ENCODE results near the gene DNAJB8. TPM values are rescaled to one million over a fixed set of nuclear protein-coding genes. Genes with fewer than 3 reads are reported as not detected.

Gene DNAJB8
- total and polyA plus RNA-seq, 4 donors, result not detected

DNA sequence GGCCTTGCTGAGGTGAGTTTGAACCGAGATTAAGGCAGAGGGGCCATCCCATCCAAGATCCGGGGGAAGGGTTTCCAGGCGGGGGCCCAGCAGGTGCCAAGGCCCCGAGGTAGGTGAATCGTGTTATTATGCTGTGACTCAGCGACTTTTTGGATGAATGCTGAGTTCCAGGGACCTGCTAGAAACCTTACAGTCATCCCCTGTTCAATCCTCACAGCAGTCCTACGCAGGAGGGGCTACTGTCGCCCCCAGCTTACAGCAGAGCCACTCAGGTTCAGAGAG lies 40.9 kb downstream of the DNAJB8 start:
- H3K36me3 ChIP-seq (ENCODE audit: control insufficient read depth, insufficient read depth, low read length), result peaks cover 3% of the 10 kb centered on the region
- 86% methylated on average over 8 of the region's 8 CpGs for WGBS (ENCODE audit: insufficient coverage)
- peaks cover 25% of the 10 kb centered on the region for H3K27me3 ChIP-seq (ENCODE audit: control insufficient read depth, insufficient read depth, low read length)
- H3K4me3 ChIP-seq (ENCODE audit: low read depth, low read length), result no peak overlapping the region
- H3K27ac ChIP-seq (ENCODE audit: low read depth, low read length), result no peak overlapping the region
- H3K4me1 ChIP-seq (ENCODE audit: control insufficient read depth, insufficient read depth, low read length), result peaks cover 12% of the 10 kb centered on the region
- DNase-seq (ENCODE audit: low read depth in 4 of 6, low spot score in 6 of 6), result no peak
- H3K9me3 ChIP-seq (ENCODE audit: control insufficient read depth, insufficient read depth, low read length), result no peaks in the 10 kb centered on the region

GRCh38 chr3:128425142-128425845 lies 41.4 kb downstream of the DNAJB8 start:
- H3K27me3 ChIP-seq (ENCODE audit: control insufficient read depth, insufficient read depth, low read length), result peaks cover 25% of the 10 kb centered on the region
- H3K27ac ChIP-seq (ENCODE audit: low read depth, low read length), result no peak overlapping the region
- H3K36me3 ChIP-seq (ENCODE audit: control insufficient read depth, insufficient read depth, low read length), result peaks cover 4% of the 10 kb centered on the region
- no peaks in the 10 kb centered on the region for H3K9me3 ChIP-seq (ENCODE audit: control insufficient read depth, insufficient read depth, low read length)
- 92% methylated on average over 16 of the region's 23 CpGs for WGBS (ENCODE audit: insufficient coverage)
- no peak overlapping the region for H3K4me3 ChIP-seq (ENCODE audit: low read depth, low read length)
- peaks cover 12% of the 10 kb centered on the region for H3K4me1 ChIP-seq (ENCODE audit: control insufficient read depth, insufficient read depth, low read length)
- DNase-seq (ENCODE audit: low read depth in 4 of 6, low spot score in 6 of 6), result no peak

DNA sequence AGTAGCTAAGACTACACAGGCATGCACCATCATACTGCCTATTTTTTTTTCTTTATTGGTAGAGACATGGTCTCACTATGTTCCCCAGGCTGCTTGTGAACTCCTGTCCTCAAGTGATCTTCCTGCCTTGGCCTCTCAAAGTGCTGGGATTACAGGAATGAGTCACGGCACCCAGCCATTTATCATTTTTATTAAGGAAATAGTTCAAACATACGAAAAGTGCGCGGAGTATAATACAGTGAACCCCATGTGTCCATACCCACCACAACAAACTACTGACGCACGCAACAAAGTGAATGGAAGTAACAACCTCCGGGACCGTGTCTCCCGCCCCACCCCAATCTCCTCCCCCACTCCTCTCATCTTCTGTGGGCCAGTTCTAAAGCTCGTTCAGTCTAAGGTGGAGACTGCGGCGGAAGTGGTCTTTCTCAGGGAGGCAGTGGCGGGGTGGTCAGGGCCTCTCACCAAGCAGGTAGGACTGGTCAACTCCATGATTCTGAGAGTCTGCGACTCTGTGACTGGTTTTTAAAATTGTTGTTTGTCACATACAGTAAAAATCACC lies 42.1 kb downstream of the DNAJB8 start:
- H3K36me3 ChIP-seq (ENCODE audit: control insufficient read depth, insufficient read depth, low read length), result peaks cover 3% of the 10 kb centered on the region
- WGBS (ENCODE audit: insufficient coverage), result 82% methylated on average over 10 of the region's 14 CpGs
- DNase-seq (ENCODE audit: low read depth in 4 of 6, low spot score in 6 of 6), result no peak

DNA sequence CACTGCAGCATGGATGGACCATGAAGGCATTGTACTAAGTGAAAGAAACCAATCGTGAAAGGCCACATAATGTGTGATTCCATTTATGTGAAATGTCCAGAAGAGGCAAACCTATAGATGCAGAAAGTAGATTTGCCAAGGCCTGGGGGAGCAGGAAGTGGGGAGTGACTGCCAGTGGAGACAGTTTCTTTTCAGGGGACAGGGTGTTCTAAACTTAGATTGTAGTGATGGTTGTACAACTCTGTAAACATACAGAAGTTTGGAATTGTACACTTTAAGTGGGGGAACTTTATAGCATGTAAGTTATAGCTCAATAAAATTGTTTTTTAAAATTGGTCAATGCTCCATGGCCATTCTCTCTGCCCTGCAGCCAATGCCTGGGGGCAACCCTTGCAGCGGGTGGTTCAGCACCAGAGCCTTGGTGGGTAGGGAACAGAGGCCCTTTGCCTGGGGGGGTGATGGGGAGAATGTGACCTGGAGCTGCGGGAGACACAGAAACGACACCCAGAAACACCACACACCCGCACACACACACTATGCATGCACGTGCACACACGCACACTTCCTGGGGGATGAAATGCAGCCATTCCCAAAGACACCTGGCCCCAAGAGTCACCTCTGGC lies 43.1 kb downstream of the DNAJB8 start:
- peaks cover 3% of the 10 kb centered on the region for H3K36me3 ChIP-seq (ENCODE audit: control insufficient read depth, insufficient read depth, low read length)
- no peak for DNase-seq (ENCODE audit: low read depth in 4 of 6, low spot score in 6 of 6)
- WGBS (ENCODE audit: insufficient coverage), result 91% methylated on average over 6 of the region's 7 CpGs
- no peak overlapping the region for H3K4me3 ChIP-seq (ENCODE audit: low read depth, low read length)
- peaks cover 12% of the 10 kb centered on the region for H3K4me1 ChIP-seq (ENCODE audit: control insufficient read depth, insufficient read depth, low read length)
- H3K27me3 ChIP-seq (ENCODE audit: control insufficient read depth, insufficient read depth, low read length), result peaks cover 16% of the 10 kb centered on the region
- H3K27ac ChIP-seq (ENCODE audit: low read depth, low read length), result no peak overlapping the region
- no peaks in the 10 kb centered on the region for H3K9me3 ChIP-seq (ENCODE audit: control insufficient read depth, insufficient read depth, low read length)

More for the DNA sequence above, 42.1 kb downstream of the DNAJB8 start:
- H3K4me1 ChIP-seq (ENCODE audit: control insufficient read depth, insufficient read depth, low read length), result peaks cover 12% of the 10 kb centered on the region
- no peak overlapping the region for H3K4me3 ChIP-seq (ENCODE audit: low read depth, low read length)
- no peak overlapping the region for H3K27ac ChIP-seq (ENCODE audit: low read depth, low read length)
- H3K9me3 ChIP-seq (ENCODE audit: control insufficient read depth, insufficient read depth, low read length), result no peaks in the 10 kb centered on the region
- peaks cover 23% of the 10 kb centered on the region for H3K27me3 ChIP-seq (ENCODE audit: control insufficient read depth, insufficient read depth, low read length)

GRCh38 chr3:128422762-128423524 lies 43.7 kb downstream of the DNAJB8 start:
- 100% methylated on average over 1 of the region's 3 CpGs for WGBS (ENCODE audit: insufficient coverage)
- peaks cover 13% of the 10 kb centered on the region for H3K27me3 ChIP-seq (ENCODE audit: control insufficient read depth, insufficient read depth, low read length)

GRCh38 chr3:128421966-128422365 lies 44.7 kb downstream of the DNAJB8 start:
- H3K27ac ChIP-seq (ENCODE audit: low read depth, low read length), result no peak overlapping the region
- H3K9me3 ChIP-seq (ENCODE audit: control insufficient read depth, insufficient read depth, low read length), result no peaks in the 10 kb centered on the region
- peaks cover 11% of the 10 kb centered on the region for H3K27me3 ChIP-seq (ENCODE audit: control insufficient read depth, insufficient read depth, low read length)
- no peak for DNase-seq (ENCODE audit: low read depth in 4 of 6, low spot score in 6 of 6)
- H3K4me3 ChIP-seq (ENCODE audit: low read depth, low read length), result no peak overlapping the region
- WGBS (ENCODE audit: insufficient coverage), result 73% methylated on average over 7 of the region's 7 CpGs
- H3K4me1 ChIP-seq (ENCODE audit: control insufficient read depth, insufficient read depth, low read length), result peaks cover 12% of the 10 kb centered on the region
- peaks cover 6% of the 10 kb centered on the region for H3K36me3 ChIP-seq (ENCODE audit: control insufficient read depth, insufficient read depth, low read length)

More at GRCh38 chr3:128422762-128423524, 43.7 kb downstream of the DNAJB8 start:
- no peaks in the 10 kb centered on the region for H3K9me3 ChIP-seq (ENCODE audit: control insufficient read depth, insufficient read depth, low read length)
- no peak overlapping the region for H3K27ac ChIP-seq (ENCODE audit: low read depth, low read length)
- no peak for DNase-seq (ENCODE audit: low read depth in 4 of 6, low spot score in 6 of 6)
- peaks cover 12% of the 10 kb centered on the region for H3K4me1 ChIP-seq (ENCODE audit: control insufficient read depth, insufficient read depth, low read length)
- peaks cover 3% of the 10 kb centered on the region for H3K36me3 ChIP-seq (ENCODE audit: control insufficient read depth, insufficient read depth, low read length)
- no peak overlapping the region for H3K4me3 ChIP-seq (ENCODE audit: low read depth, low read length)

DNA sequence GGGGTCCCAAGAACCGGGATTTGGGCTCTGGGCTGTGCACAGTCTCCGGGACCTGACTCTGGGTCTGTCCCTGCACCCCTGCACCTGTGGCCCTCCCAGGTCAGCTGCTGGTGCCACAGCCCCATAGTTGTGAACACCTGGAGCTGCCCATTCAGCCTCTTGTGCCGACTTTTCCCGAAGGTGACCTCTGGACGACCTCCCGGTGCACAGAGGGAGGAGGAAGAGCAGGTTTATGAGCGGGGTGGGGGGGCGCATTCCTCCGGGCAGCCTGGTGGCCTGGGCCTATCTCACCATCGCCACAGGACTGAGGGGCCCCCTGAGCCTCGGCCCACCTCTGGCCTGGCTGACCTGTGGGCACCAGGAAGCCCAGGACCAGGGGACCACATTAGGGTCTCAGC lies 45.3 kb downstream of the DNAJB8 start:
- no peak overlapping the region for H3K4me3 ChIP-seq (ENCODE audit: low read depth, low read length)
- WGBS (ENCODE audit: insufficient coverage), result 55% methylated on average over 10 of the region's 11 CpGs
- H3K36me3 ChIP-seq (ENCODE audit: control insufficient read depth, insufficient read depth, low read length), result peaks cover 6% of the 10 kb centered on the region
- H3K27ac ChIP-seq (ENCODE audit: low read depth, low read length), result no peak overlapping the region
- no peaks in the 10 kb centered on the region for H3K9me3 ChIP-seq (ENCODE audit: control insufficient read depth, insufficient read depth, low read length)
- no peak for DNase-seq (ENCODE audit: low read depth in 4 of 6, low spot score in 6 of 6)
- peaks cover 7% of the 10 kb centered on the region for H3K4me1 ChIP-seq (ENCODE audit: control insufficient read depth, insufficient read depth, low read length)
- H3K27me3 ChIP-seq (ENCODE audit: control insufficient read depth, insufficient read depth, low read length), result peaks cover 9% of the 10 kb centered on the region

- Histone ChIP-seq H3K27me3 (ENCODE audit: control insufficient read depth, insufficient read depth, low read length) (peaks cover 6% of the 10 kb centered on the region), H3K36me3 (ENCODE audit: control insufficient read depth, insufficient read depth, low read length) (peaks cover 6% of the 10 kb centered on the region), H3K27ac (ENCODE audit: low read depth, low read length) (no peak overlapping the region), H3K9me3 (ENCODE audit: control insufficient read depth, insufficient read depth, low read length) (no peaks in the 10 kb centered on the region), H3K4me1 (ENCODE audit: control insufficient read depth, insufficient read depth, low read length) (peaks cover 3% of the 10 kb centered on the region), H3K4me3 (ENCODE audit: low read depth, low read length) (no peak overlapping the region)
- WGBS (ENCODE audit: insufficient coverage), result 81% methylated on average over 12 of the region's 12 CpGs
- DNase-seq (ENCODE audit: low read depth in 4 of 6, low spot score in 6 of 6), result no peak
These were observed 45.8 kb downstream of the DNAJB8 start for GRCh38 chr3:128420720-128421438.

DNA sequence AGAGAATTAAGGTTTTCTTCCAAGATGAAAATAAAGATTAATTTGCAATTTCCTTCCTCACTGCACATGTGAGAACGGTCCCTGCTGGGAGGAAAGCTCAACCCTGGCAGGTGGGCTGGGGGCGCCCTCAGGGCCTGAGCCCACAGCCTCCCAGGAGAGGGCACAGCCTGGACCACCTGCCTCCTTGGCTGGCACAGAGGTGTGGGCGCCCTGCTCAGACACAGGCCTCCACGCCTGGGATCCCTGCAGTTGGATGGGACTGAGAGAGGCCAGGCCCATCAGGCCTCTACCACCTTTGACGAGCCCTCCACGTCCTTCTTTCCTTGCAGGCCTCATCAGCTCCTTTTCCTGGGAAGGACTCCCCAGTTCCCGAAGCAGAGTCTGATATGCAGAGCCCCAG lies 46.4 kb downstream of the DNAJB8 start:
- no peak overlapping the region for H3K27ac ChIP-seq (ENCODE audit: low read depth, low read length)
- H3K36me3 ChIP-seq (ENCODE audit: control insufficient read depth, insufficient read depth, low read length), result peaks cover 9% of the 10 kb centered on the region
- H3K27me3 ChIP-seq (ENCODE audit: control insufficient read depth, insufficient read depth, low read length), result peaks cover 2% of the 10 kb centered on the region
- H3K9me3 ChIP-seq (ENCODE audit: control insufficient read depth, insufficient read depth, low read length), result no peaks in the 10 kb centered on the region
- no peak for DNase-seq (ENCODE audit: low read depth in 4 of 6, low spot score in 6 of 6)
- H3K4me1 ChIP-seq (ENCODE audit: control insufficient read depth, insufficient read depth, low read length), result no peaks in the 10 kb centered on the region
- 97% methylated on average over 7 of the region's 7 CpGs for WGBS (ENCODE audit: insufficient coverage)
- no peak overlapping the region for H3K4me3 ChIP-seq (ENCODE audit: low read depth, low read length)
